GM18951 (cell line): Measurements from ENCODE around the gene FHOD3.
"Not testable (repeated sequence)": the region's sequence is repeated elsewhere in the genome, so short reads cannot be mapped to it uniquely, and the experiment has no call there.

Experiments
- POLR2A ChIP-seq: IDR thresholded peaks from 4 replicates; pipeline ENCODE4 v1.6.1; 2011; ENCODE audit warnings: mild to moderate bottlenecking; ENCODE audit not compliant: insufficient read length, insufficient read depth; ENCODE audit errors: extremely low read depth
- in situ Hi-C: fragments of 300-500 bp; cut with MboI; formaldehyde crosslinking; loops from one replicate; pipeline ENCODE4 v1.12.0; 2022; ENCODE audit warnings: low sequenced_read_pairs, mixed read lengths, inconsistent platforms; ENCODE audit not compliant: unreplicated experiment

Gene FHOD3

GRCh38 chr18:36355511-36355910 is 58.0 kb downstream of the FHOD3 start:
- in situ Hi-C loops, result no loop called here
- TF ChIP-seq POLR2A, result no peak

DNA sequence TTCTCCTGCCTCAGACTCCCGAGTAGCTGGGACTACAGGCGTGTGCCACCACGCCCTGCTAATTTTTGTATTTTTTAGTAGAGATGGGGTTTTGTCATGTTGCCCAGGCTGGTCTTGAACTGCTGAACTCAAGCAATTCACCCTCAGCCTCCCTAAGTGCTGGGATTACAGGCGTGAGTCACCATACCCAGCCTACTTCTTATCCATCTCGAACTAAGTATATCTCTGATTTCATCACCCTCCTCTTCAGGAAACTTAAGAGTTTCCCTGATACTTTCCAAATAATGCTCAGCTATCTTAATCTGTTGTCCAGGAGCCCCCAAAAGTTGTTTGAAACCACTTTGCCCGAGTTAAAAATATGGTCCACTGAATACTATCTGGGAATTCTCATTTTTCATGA is 59.2 kb downstream of the FHOD3 start:
- in situ Hi-C loops, result not testable (repeated sequence)

- in situ Hi-C loops, result no loop called here
- no peak for TF ChIP-seq POLR2A
Observed at GRCh38 chr18:36358141-36358540, 60.6 kb downstream of the FHOD3 start.

DNA sequence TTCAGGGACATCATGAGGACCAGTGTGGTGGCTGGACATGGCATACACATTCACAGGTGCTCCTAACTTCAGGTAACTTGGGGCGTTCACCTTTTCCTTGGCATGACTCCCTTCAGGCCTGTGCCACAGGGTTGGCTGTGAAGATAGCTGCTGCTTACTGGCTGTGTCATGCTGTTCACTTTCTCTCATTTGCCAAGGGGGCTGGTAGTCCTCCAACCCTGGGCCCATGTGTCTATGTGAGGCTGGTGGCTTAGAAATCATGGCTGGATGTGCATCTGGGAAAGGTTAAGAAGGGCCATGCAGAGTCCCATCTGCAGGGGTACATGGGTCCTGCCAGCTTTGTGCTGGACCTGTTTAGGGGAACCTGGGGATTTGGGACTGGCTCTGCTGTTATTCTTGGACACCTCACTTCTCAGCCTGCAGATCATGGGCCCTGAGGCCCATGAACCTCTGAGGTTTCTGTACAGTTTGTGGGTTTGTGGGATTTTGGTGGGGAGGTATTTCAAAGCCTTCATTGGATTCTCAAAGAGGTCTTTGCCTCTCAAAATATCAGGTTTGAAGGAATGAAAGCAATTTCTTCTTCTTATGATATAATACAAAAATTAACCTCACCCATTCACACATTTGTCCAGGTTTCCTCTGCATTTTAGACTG is 62.9 kb downstream of the FHOD3 start:
- TF ChIP-seq POLR2A, result no peak
- in situ Hi-C loops, result no loop called here

- in situ Hi-C loops, result no loop called here
- no peak for TF ChIP-seq POLR2A
Observed at GRCh38 chr18:36364911-36365624, 67.6 kb downstream of the FHOD3 start.

GRCh38 chr18:36365836-36366775 is 68.6 kb downstream of the FHOD3 start:
- no peak for TF ChIP-seq POLR2A
- in situ Hi-C loops, result no loop called here

DNA sequence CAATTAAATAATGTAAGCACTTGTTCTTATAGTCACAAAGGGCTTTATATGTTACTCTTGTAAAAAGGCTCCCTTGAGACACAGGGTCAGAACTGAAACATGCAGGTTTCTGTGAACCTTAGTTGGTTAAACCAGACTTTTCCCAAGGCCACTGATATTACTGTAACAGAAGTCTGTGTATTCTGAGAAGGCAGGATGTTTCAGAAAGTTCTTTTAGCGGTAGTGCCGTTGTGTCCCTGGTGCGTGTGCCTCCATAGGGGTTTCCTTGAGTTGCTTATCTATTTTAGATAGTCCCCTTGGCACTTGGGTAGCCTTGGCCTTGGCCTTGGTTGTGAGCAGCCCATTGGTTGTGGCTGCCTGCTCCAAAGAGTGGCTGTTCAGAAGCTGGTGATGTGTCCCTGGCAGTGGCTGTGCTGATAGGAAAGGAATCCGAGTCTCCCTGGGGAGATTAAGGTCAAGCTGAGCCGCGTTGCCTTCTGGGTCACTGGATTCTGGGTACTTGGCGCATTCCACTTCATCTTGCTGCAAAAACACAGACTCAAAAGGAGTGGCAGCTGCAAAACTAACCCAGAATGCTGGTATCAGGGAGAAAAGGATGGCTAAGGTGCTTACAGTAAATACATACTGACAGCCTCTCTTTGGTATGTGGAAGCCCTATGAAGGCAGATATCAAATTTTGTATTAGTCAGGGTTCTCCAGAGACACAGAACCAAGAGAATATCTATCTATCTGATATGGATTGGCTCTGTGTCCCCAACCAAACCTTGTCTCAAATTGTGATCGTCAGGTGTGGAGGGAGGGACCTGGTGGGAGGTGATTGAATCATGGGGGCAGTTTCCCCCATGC is 69.7 kb downstream of the FHOD3 start:
- in situ Hi-C loops, result no loop called here
- TF ChIP-seq POLR2A, result no peak

GRCh38 chr18:36368889-36369288 is 71.4 kb downstream of the FHOD3 start:
- in situ Hi-C loops, result no loop called here

DNA sequence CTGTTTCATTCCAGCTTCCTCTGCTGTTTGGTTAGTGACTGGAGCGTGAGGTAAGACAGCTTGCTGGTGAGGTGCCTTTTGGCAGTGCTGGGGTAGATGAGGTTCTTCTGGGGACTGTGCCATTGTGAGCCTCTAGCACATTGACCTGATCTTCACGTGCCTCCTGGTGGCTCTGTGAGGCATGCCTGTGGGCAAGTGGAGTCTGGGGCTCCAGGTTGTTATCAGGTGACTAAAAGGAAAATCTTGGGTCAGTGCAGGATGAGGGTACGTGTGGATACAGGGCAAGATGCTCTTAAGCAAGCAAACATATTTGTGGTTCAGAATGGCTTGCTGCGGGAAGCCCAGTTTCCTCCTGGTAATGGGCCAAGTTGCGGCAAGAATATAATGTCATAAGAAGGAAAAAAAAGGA is 75.4 kb downstream of the FHOD3 start:
- in situ Hi-C loops, result no loop called here
- TF ChIP-seq POLR2A, result no peak

More at GRCh38 chr18:36368889-36369288, 71.4 kb downstream of the FHOD3 start:
- TF ChIP-seq POLR2A, result no peak

GRCh38 chr18:36374262-36374661 is 76.7 kb downstream of the FHOD3 start:
- no peak for TF ChIP-seq POLR2A
- in situ Hi-C loops, result no loop called here

GRCh38 chr18:36375118-36375517 is 77.6 kb downstream of the FHOD3 start:
- in situ Hi-C loops, result no loop called here
- no peak for TF ChIP-seq POLR2A

DNA sequence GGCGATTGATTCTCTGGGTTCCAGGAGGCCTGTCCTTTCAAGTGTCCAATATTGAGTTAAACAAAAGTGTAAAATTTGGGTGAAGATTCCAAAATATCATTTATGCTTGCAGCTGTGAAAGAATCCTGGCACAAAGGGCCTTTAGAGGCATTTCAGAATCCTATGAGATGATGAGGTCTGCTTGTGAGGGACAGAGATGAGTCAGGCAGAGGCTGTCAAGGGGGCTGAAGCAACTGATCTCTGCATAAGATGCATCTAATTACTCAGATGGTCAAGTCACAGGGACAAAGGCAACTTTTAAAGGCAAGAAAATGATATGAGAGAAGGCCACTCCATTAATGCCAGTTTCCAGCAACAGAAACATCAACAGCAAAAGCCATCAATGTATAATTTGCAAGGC is 78.8 kb downstream of the FHOD3 start:
- no peak for TF ChIP-seq POLR2A

GRCh38 chr18:36377626-36378025 is 80.1 kb downstream of the FHOD3 start:
- in situ Hi-C loops, result no loop called here
- TF ChIP-seq POLR2A, result no peak

More for the DNA sequence above, 78.8 kb downstream of the FHOD3 start:
- in situ Hi-C loops, result no loop called here
